Upper lobe of left lung (tissue), 6 donors: ENCODE data around the gene DLG2. TPM values are rescaled to one million over a fixed set of nuclear protein-coding genes. Genes with fewer than 3 reads are reported as not detected.

Source experiments
- ATAC-seq, 2 donors: fragments of 200-7000 bp; cut with Tn5 transposase; one replicate each; pipeline ENCODE4 v1.9.1; 2022; ENCODE audit warnings: mild to moderate bottlenecking in 2 of 2, moderate library complexity in 2 of 2; ENCODE audit not compliant: low FRiP score in 2 of 2
- DNase-seq, 2 donors: peaks; one replicate each; pipeline ENCODE4 v3.0.0-alpha.2; 2019 to 2020
- H3K27ac ChIP-seq, 4 donors: fragments of 200-600 bp; sonication (generic); one replicate each; pipeline ENCODE4 v1.5.1; 2016 to 2019
- H3K27me3 ChIP-seq, 4 donors: fragments of 200-600 bp; sonication (generic); one replicate each; pipeline ENCODE4 v1.5.1; 2017 to 2019
- H3K36me3 ChIP-seq, 4 donors: fragments of 200-600 bp; sonication (generic); one replicate each; pipeline ENCODE4 v1.5.1; 2016 to 2019
- H3K4me1 ChIP-seq, 4 donors: fragments of 200-600 bp; sonication (generic); one replicate each; pipeline ENCODE4 v1.5.1; 2018 to 2019
- H3K4me3 ChIP-seq, 4 donors: fragments of 200-600 bp; sonication (generic); one replicate each; pipeline ENCODE4 v1.5.1; 2017 to 2019; ENCODE audit warnings: mild to moderate bottlenecking in 2 of 4, moderate library complexity in 1 of 4
- H3K9me3 ChIP-seq, 4 donors: fragments of 200-600 bp; sonication (generic); one replicate each; pipeline ENCODE4 v1.5.1; 2018 to 2019
- CTCF ChIP-seq, 6 experiments: fragments of 450-650 bp in 4 of 6; fragments of 200-600 bp in 2 of 6; sonication (generic) in 2 of 6; IDR thresholded peaks; one replicate each; pipeline ENCODE4 v1.5.1; 2016 to 2019; ENCODE audit warnings: antibody characterized with exemption in 6 of 6
- EP300 ChIP-seq, 4 donors: sonication (generic); formaldehyde crosslinking; IDR thresholded peaks; one replicate each; pipeline ENCODE4 v1.5.1; 2017; ENCODE audit warnings: antibody characterized with exemption in 4 of 4, control low read depth in 2 of 4
- POLR2A ChIP-seq, 4 donors: fragments of 450-650 bp; IDR thresholded peaks; one replicate each; pipeline ENCODE4 v1.5.1; 2016 to 2017; ENCODE audit warnings: antibody characterized with exemption in 4 of 4, mild to moderate bottlenecking in 2 of 4
- POLR2AphosphoS5 ChIP-seq, 2 donors: sonication (generic); formaldehyde crosslinking; IDR thresholded peaks; one replicate each; pipeline ENCODE4 v1.5.1; 2017; ENCODE audit warnings: antibody characterized with exemption in 2 of 2
- WGBS, 2 donors: methylation state at CpG; one replicate each; pipeline ENCODE4 v1.1.5; 2017 to 2018; 5-methylcytosine and 5-hydroxymethylcytosine counted together
- total RNA-seq, 6 donors: library from RNA; depleted of rRNA in 4 of 6; stranded (reverse); fragments of >200 nt in 4 of 6; gene quantifications; one replicate each; pipeline versions ENCODE4 v1.1.0 to v1.2.1, GENCODE V29; 2016 to 2021
- donor health status: DM: no; HTN: no; CAD: no; lungs with moderate emphysema.
- donor health status: DM: no; HTN: yes; CAD: no; lungs with severe emphysema.

The DLG2 gene
- total RNA-seq, 6 donors from 2014 or later, result 3.4 to 37.7 (median 9.1) TPM

GRCh38 chr11:84763931-84764330, 863.2 kb downstream of the DLG2 start:
- H3K4me1 ChIP-seq, result no peaks in the 10 kb centered on the region
- no peak for DNase-seq
- no peaks in the 10 kb centered on the region for H3K36me3 ChIP-seq
- H3K27me3 ChIP-seq, result no peaks in the 10 kb centered on the region
- H3K4me3 ChIP-seq, result no peak overlapping the region
- TF ChIP-seq POLR2A (IDR thresholded peaks at IDR 0.05) (no peak), CTCF (IDR thresholded peaks at IDR 0.05) (no peak), POLR2AphosphoS5 (IDR thresholded peaks at IDR 0.05) (no peak), EP300 (IDR thresholded peaks at IDR 0.05) (no peak)
- no peak overlapping the region for H3K27ac ChIP-seq
- ATAC-seq, result no peak
- H3K9me3 ChIP-seq, result no peaks in the 10 kb centered on the region

GRCh38 chr11:84757711-84758110, 869.4 kb downstream of the DLG2 start:
- no peak for TF ChIP-seq POLR2A (IDR thresholded peaks at IDR 0.05)
- no peak for TF ChIP-seq EP300 (IDR thresholded peaks at IDR 0.05)
- TF ChIP-seq CTCF (IDR thresholded peaks at IDR 0.05), result no peak
- no peak for TF ChIP-seq POLR2AphosphoS5 (IDR thresholded peaks at IDR 0.05)
- Histone ChIP-seq H3K4me1 (no peaks in the 10 kb centered on the region), H3K27ac (no peak overlapping the region), H3K36me3 (no peaks in the 10 kb centered on the region), H3K27me3 (no peaks in the 10 kb centered on the region), H3K4me3 (no peak overlapping the region), H3K9me3 (no peaks in the 10 kb centered on the region)
- no peak for ATAC-seq
- WGBS, 2 donors, result 62 to 88% methylated on average over 2 of the region's 2 CpGs
- DNase-seq, result no peak

GRCh38 chr11:84751371-84751770, 875.8 kb downstream of the DLG2 start:
- H3K4me1 ChIP-seq, result no peaks in the 10 kb centered on the region
- DNase-seq (no peak), ATAC-seq (no peak)
- 63 to 73% methylated on average over 2 of the region's 2 CpGs for WGBS, 2 donors
- H3K36me3 ChIP-seq, result no peaks in the 10 kb centered on the region
- TF ChIP-seq EP300 (IDR thresholded peaks at IDR 0.05) (no peak), CTCF (IDR thresholded peaks at IDR 0.05) (no peak), POLR2AphosphoS5 (IDR thresholded peaks at IDR 0.05) (no peak)
- H3K27me3 ChIP-seq, result no peaks in the 10 kb centered on the region
- no peak overlapping the region for H3K4me3 ChIP-seq
- no peak overlapping the region for H3K27ac ChIP-seq
- no peaks in the 10 kb centered on the region for H3K9me3 ChIP-seq

GRCh38 chr11:84747871-84748270, 879.3 kb downstream of the DLG2 start:
- ATAC-seq, result no peak
- H3K9me3 ChIP-seq, result no peaks in the 10 kb centered on the region
- H3K4me3 ChIP-seq, result no peak overlapping the region
- H3K36me3 ChIP-seq, result no peaks in the 10 kb centered on the region
- DNase-seq, result no peak
- TF ChIP-seq EP300 (IDR thresholded peaks at IDR 0.05) (no peak), CTCF (IDR thresholded peaks at IDR 0.05) (no peak)
- 61 to 71% methylated on average over 2 of the region's 2 CpGs for WGBS, 2 donors
- H3K4me1 ChIP-seq, result no peaks in the 10 kb centered on the region
- no peak overlapping the region for H3K27ac ChIP-seq
- no peaks in the 10 kb centered on the region for H3K27me3 ChIP-seq

GRCh38 chr11:84740050-84740449, 887.1 kb downstream of the DLG2 start:
- Histone ChIP-seq H3K36me3 (no peaks in the 10 kb centered on the region), H3K4me3 (no peak overlapping the region), H3K4me1 (no peaks in the 10 kb centered on the region), H3K9me3 (no peaks in the 10 kb centered on the region), H3K27me3 (no peaks in the 10 kb centered on the region), H3K27ac (no peak overlapping the region)
- no peak for TF ChIP-seq POLR2A (IDR thresholded peaks at IDR 0.05)
- TF ChIP-seq POLR2AphosphoS5 (IDR thresholded peaks at IDR 0.05), result no peak
- no peak for TF ChIP-seq CTCF (IDR thresholded peaks at IDR 0.05)
- no peak for TF ChIP-seq EP300 (IDR thresholded peaks at IDR 0.05)
- 86 to 89% methylated on average over 1 of the region's 1 CpG for WGBS, 2 donors
- DNase-seq (no peak), ATAC-seq (no peak)
